Calu3 (cell line): Measurements from ENCODE around the gene DLG2. TPM values are rescaled to one million over a fixed set of nuclear protein-coding genes. Genes with fewer than 3 reads are reported as not detected.

ENCODE experiments used
- BruUV-seq: library from RNA; stranded (reverse); fragments of 400-500 nt; replicated peaks from 2 replicates; lab custom pipeline; 2021; lab: Mats Ljungman, UMichigan
- CTCF ChIA-PET: fragments of 300-600 bp; sonication (Branson Sonifier 250); formaldehyde crosslinking; loops from one replicate; lab custom pipeline; 2022; ENCODE audit warnings: antibody characterized with exemption; lab: Charles Lee
- DNase-seq: peaks from one replicate; pipeline ENCODE4 v3.0.0; 2022
- H3K27ac Mint-ChIP-seq: one replicate; pipeline ENCODE4 v1.8.0; 2022; ENCODE audit warnings: mixed read lengths; ENCODE audit not compliant: unreplicated experiment
- H3K27me3 Mint-ChIP-seq: one replicate; pipeline ENCODE4 v1.8.0; 2022; ENCODE audit warnings: mixed read lengths; ENCODE audit not compliant: unreplicated experiment
- H3K36me3 Mint-ChIP-seq: one replicate; pipeline ENCODE4 v1.8.0; 2022; ENCODE audit warnings: mild to moderate bottlenecking, moderate library complexity, mixed read lengths; ENCODE audit not compliant: insufficient read depth, unreplicated experiment
- H3K4me1 Mint-ChIP-seq: one replicate; pipeline ENCODE4 v1.8.0; 2022; ENCODE audit warnings: mild to moderate bottlenecking, low read depth, mixed read lengths; ENCODE audit not compliant: unreplicated experiment
- H3K4me3 Mint-ChIP-seq: one replicate; pipeline ENCODE4 v1.8.0; 2022; ENCODE audit warnings: mild to moderate bottlenecking, low read depth, moderate library complexity, mixed read lengths; ENCODE audit not compliant: unreplicated experiment
- H3K9me3 Mint-ChIP-seq: one replicate; pipeline ENCODE4 v1.8.0; 2022; ENCODE audit warnings: low read depth, mixed read lengths; ENCODE audit not compliant: unreplicated experiment
- CTCF ChIP-seq: fragments of 200-600 bp; IDR thresholded peaks from one replicate; pipeline ENCODE4 v1.8.0; 2022; ENCODE audit warnings: antibody characterized with exemption; ENCODE audit not compliant: unreplicated experiment
- intact Hi-C: fragments of 100-400 bp; cut with micrococcal nuclease; formaldehyde crosslinking; loops from one replicate; pipeline ENCODE4 v1.10.0; 2022; ENCODE audit not compliant: unreplicated experiment
- total RNA-seq: library from RNA; stranded (reverse); gene quantifications from 2 replicates; pipeline ENCODE4 v1.2.3, GENCODE V29; 2022

Gene DLG2
- total RNA-seq, 1 experiment from 2014 or later: 0.71 TPM

DNA sequence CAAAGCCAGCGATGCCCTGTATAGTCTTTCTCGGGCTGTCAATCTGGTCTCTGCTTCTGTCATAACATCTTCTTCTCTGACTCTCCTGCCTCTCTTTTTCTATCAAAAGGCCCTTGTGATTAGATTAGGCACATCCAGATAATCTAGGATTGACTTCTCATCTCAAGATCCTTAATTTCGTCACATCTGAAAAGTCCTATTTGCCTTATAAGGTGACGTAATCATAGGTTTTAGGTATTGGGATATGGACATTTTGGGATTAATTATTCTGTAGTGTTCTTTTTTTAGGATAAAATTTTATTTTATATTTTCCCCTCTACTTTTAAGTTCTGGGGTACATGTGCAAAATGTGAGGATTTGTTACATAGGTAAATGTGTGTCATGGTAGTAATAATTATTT, 1860.2 kb downstream of the DLG2 start:
- Mint-ChIP-seq H3K9me3 (no peaks in the 10 kb centered on the region), H3K4me3 (no peak overlapping the region), H3K27me3 (peaks cover 13% of the 10 kb centered on the region), H3K27ac (no peak overlapping the region), H3K4me1 (no peaks in the 10 kb centered on the region), H3K36me3 (no peaks in the 10 kb centered on the region)
- no peak for TF ChIP-seq CTCF
- intact Hi-C loops: no loop called here
- CTCF ChIA-PET: no interaction called here
- BruUV-seq: no TSS peak
- DNase-seq: no peak

GRCh38 chr11:83764643-83765042, 1862.5 kb downstream of the DLG2 start:
- CTCF ChIA-PET: no interaction called here
- BruUV-seq: no TSS peak
- Mint-ChIP-seq H3K9me3 (no peaks in the 10 kb centered on the region), H3K27me3 (peaks cover 15% of the 10 kb centered on the region), H3K36me3 (no peaks in the 10 kb centered on the region), H3K4me1 (no peaks in the 10 kb centered on the region), H3K4me3 (no peak overlapping the region), H3K27ac (no peak overlapping the region)
- TF ChIP-seq CTCF: no peak
- intact Hi-C loops: no loop called here
- no peak for DNase-seq

DNA sequence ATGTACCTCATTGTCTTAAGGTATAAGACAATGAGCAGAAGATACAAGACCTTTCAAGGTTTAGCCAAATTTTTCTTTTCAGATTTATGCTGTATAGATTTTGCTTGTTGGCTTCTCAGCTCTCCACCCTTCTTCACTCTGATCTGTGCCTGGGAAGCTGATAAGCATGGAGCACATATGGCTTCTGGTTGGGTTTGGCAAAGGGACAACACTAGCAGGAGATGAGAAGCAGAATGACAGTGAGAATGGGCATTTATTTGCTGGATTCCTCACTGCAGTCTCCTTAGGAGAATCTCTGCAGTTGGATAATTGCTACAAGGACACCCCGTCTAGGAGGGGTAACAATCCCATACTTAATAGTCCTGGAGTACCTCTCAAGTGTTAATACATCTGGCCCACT, 1866.2 kb downstream of the DLG2 start:
- intact Hi-C loops: no loop called here
- peaks cover 29% of the 10 kb centered on the region for H3K27me3 Mint-ChIP-seq
- no TSS peak for BruUV-seq
- no peak for DNase-seq
- no peak overlapping the region for H3K27ac Mint-ChIP-seq
- H3K9me3 Mint-ChIP-seq: no peaks in the 10 kb centered on the region
- H3K36me3 Mint-ChIP-seq: no peaks in the 10 kb centered on the region
- CTCF ChIA-PET: no interaction called here
- no peaks in the 10 kb centered on the region for H3K4me1 Mint-ChIP-seq
- no peak overlapping the region for H3K4me3 Mint-ChIP-seq
- no peak for TF ChIP-seq CTCF

DNA sequence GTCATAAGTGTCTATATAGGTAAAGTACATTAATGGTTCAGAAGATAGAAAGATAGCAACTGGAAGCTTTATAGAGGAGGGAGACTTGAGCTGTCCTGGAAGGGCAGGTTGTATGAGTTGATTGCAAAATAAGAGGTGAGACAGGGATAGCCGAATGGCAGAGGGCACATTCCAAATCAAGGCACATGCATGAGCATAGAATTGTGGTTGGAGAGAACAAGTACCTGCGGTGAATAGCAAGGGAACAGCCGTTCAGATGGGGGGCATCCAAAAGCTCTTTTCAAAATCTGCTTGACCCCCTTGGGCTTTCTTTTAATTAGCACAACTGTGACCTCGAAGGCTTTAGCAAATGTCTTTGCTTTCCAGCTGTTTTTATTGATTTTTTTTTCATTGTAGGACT, 1868.0 kb downstream of the DLG2 start:
- H3K27me3 Mint-ChIP-seq: peaks cover 29% of the 10 kb centered on the region
- no peak overlapping the region for H3K27ac Mint-ChIP-seq
- H3K9me3 Mint-ChIP-seq: no peaks in the 10 kb centered on the region
- no peaks in the 10 kb centered on the region for H3K36me3 Mint-ChIP-seq
- no TSS peak for BruUV-seq
- no peak overlapping the region for H3K4me3 Mint-ChIP-seq
- no peak for TF ChIP-seq CTCF
- intact Hi-C loops: no loop called here
- H3K4me1 Mint-ChIP-seq: no peaks in the 10 kb centered on the region
- no peak for DNase-seq
- CTCF ChIA-PET: no interaction called here
